ENCODE data around the gene KRTAP4-7.
"Not testable (repeated sequence)": the region's sequence is repeated elsewhere in the genome, so short reads cannot be mapped to it uniquely, and the experiment has no call there.

The KRTAP4-7 gene

DNA sequence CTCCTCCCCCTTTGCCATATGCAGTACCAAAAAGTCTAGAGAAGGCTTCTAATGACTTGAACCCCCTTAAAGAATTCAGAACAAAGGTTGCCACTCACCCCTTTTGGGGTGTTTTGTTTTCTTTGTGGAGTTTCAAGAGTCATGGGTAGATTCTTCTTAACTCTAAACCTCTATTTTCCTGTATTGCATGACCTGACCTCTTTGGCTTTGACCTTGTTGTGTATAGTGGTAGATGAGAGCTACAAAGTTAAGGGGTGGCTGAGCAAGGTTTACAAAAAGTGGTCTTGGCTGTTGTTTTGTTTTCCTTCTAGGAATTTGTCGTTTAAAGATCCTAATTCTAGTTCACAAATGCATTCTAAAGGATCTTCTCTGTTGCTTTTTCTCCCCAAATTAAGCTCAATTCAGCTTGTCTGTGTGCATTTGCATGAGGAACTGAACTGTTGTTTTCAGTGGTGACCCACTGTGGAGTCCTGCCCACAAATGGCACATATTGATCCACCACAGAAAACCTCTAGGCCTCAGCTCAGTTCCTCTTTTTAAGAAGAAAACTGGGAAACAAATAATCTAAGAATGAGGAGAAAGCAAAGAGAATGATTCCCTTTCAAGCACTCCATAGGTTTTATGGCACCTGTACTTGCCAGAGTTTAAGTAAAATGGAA is 24.9 kb downstream of the KRTAP4-7 start:
- DNase-seq (ENCODE audit: low spot score) = not testable (repeated sequence)

DNA sequence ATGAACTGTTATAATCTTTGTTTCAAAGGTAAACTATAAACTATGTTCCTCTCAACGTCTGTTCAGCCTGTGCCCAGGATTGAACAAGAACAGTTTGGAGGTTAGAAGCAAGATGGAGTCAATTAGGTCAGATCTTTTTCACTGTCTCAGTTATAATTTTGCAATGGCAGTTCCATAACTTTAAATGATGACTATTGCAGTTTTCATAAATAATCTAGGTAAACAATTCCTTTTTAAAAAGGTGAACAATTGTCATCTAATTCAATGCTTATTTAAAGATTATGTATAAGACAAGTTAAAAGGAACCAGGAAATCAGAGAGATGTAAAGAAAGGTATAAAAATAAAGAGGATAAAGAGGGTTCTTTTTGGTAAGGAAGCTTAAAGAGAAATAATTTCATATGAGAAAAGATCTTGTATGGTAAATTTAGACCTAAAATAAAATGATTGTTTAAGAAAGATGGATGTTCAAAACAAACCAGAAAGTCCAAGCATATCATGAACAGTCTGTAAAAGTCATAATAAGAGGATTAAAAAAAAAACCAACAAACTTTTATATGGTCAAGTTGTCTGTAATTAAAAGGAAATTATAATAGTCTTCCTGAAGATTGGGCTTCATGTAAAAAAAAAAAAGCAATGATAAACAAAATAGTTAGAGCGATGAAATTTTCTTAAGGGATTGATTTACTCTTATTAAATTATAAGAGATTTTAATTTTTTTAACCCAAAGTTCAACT is 27.4 kb downstream of the KRTAP4-7 start:
- DNase-seq (ENCODE audit: low spot score) = no peak

DNA sequence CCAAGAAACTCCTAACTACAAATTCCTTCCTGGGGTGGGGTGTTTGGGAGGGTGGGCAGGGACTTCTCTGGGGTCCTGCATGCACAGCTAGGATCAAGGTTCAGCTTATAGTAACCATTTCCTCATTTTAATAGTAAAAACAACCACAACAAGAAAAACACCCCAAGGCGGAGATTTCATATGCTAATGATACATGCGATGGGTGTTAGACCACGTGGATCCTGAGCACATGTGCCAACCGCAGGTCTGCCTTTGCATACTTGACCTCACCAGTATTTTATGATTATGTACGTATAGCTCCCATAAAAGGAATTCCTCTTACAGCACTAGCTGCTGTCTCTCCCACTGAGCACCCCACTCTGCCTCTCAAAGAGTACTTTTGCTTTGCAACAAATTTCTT is 32.3 kb downstream of the KRTAP4-7 start:
- no peak for DNase-seq (ENCODE audit: low spot score)

DNA sequence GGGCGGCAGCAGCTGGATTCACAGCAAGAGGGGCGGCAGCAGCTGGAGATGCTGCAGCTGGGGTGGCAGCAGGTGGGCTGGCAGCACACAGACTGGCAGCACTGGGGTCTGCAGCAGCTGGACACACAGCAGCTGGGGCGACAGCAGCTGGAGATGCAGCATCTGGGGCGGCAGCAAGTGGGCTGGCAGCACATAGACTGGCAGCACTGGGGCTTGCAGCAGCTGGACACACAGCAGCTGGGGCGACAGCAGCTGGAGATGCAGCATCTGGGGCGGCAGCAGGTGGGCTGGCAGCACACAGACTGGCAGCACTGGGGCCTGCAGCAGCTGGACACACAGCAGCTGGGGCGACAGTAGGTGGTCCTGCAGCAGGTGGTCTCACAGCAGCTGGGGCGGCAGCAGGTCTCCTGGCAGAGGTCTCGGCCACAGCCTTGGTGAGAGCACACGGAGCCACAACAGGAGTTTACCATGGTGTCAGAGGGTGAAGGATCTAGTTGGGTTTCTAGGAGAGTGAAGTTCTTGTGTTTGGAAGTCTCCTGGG is 34.0 kb downstream of the KRTAP4-7 start, which contains the start of gene KRTAP4-11:
TSS of gene KRTAP4-11 (minus strand) at position 528 of the 541 bp plus-strand sequence. CDS start at position 470, 58 bp downstream.
- not testable (repeated sequence) for DNase-seq (ENCODE audit: low spot score)

DNA sequence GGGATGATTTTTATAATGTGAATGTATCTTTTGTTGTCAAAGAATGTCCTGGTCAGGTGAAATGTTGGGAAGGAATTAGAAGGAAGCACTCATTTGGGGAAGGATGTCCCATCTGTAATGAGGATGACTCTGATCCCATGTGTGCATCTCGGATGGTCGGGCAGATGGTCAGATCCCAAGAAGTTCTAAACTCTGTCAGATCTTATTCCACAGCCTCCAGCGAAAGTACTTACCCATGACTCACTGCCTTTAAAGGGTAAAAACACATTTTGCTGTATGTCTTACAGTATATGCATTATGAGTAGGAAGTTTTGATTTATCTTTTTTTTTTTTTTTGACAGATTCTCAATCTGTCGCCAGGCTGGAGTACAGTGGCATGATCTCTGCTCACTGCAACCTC is 34.8 kb downstream of the KRTAP4-7 start:
- no peak for DNase-seq (ENCODE audit: low spot score)

DNA sequence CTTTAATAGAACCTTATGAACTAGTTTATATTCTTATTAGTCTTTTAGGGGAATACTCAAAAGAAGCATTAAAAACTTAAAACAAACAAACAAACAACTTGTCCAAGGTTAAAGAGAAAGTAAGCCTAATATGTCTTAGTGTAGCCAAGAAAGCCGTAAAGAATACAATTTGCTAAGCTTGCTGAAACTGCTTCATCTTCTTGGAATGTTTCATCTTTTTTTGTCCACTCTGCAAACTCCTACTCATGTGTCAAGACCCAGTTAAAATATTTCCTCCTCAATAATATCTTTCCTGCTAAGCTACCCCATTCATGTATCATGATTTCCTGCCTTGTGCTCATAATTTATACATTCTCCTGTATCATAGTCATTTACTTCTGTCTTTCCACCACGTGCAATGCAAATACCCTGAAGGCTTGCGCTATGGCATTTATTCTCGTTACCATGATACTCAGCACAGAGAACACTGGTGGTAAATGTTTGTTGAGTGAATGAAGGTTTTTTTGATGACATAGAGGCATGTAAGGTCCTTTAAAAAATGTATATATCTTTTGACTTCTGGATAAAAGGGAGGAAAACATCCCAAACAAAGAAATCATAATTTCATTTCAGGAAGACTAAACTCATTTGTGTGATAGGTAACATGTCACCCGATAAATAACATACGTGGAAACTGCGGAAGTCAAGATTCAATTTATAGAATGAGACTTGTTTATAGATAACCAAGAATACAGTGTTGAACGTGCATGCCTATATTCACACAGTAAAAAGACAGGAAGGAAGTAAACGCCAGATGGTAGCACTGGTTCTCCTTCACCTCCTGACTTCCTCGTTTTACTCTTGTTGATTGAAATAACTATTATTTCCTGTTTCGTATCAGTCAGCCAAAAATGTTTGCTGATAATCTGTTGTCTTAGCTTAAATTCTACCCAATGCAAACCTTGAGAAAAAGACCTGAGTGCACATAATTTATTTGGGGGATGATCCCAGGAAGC is 36.0 kb downstream of the KRTAP4-7 start:
- DNase-seq (ENCODE audit: low spot score) = peak; percentile 7

DNA sequence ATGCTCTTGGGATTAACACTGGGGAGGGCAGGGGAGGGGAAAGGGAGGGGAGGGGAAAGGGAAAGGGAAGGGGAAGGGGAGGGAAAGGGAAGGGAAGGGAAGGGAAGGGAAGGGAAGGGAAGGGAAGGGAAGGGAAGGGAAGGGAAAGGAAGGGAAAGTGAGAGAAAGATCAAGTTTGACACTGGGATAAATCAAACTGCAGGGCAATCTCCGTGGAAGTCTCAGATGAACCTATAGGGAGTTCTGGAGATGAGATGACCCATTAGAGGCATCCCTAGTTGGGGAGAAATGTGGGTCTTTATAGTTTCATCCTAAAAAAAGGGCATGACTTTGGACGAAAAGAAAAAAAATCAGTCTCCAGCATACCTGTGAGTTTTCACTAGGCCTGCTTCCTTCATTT is 37.8 kb downstream of the KRTAP4-7 start:
- no peak for DNase-seq (ENCODE audit: low spot score)

DNA sequence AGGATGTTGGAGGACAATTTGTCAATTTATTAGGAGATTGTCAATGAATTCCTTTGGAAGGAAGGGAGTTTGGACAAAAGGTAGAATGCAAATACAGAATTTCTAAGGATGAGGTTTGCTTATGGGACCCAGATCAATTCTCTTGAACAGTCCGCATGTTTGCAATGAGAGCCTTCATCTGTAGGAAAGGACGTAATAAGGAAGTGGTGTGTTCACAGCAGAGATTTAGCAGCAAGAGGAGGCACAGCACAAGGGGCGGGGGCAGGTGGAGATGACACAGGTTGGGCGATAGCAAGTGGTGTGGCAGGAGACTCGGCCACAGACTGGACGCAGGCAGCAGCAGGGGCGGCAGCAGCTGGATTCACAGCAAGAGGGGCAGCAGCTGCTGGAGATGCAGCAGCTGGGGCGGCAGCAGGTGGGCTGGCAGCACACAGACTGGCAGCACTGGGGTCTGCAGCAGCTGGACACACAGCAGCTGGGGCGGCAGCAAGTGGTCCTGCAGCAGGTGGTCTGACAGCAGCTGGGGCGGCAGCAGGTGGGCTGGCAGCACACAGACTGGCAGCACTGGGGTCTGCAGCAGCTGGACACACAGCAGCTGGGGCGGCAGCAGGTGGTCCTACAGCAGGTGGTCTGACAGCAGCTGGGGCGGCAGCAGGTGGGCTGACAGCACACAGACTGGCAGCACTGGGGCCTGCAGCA is 39.5 kb downstream of the KRTAP4-7 start:
- not testable (repeated sequence) for DNase-seq (ENCODE audit: low spot score)

DNA sequence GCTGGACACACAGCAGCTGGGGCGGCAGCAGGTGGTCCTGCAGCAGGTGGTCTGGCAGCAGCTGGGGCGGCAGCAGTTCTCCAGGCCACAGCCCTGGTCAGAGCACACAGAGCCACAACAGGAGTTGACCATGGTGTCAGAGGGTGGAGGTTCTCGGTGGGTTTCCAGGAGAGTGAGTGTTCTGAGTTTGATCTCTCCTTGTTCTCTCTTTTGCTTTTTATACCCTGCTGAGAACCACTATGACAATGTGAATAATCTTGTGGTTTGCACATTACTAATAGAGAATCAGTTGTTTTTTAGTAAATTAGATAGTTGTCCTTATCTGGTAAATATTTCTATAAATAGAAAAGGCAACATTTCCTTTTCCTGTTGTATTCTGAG is 40.0 kb downstream of the KRTAP4-7 start, which contains the start of gene KRTAP4-12:
TSS of gene KRTAP4-12 (minus strand) at position 192 of the 381 bp plus-strand sequence. CDS start at position 132, 60 bp downstream.
- DNase-seq (ENCODE audit: low spot score) = not testable (repeated sequence)

DNA sequence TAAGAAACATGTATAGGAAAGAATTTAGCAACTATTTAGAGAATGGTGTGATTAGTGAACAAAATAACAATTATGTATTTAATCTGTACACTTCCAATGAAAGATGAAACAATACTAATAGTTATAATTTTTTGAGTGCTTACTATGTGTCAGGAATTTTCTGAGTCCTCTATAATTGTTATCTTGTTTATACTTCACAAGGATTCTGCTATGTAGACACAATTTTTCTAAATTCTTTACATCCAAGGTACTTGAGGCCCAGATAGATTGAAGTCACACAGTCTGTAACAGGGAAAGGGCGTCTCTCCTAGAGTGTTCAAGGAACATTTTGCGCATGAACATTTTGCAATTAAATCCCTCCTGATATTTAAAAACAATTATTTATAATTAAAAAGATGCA is 41.1 kb downstream of the KRTAP4-7 start:
- DNase-seq (ENCODE audit: low spot score) = no peak

DNA sequence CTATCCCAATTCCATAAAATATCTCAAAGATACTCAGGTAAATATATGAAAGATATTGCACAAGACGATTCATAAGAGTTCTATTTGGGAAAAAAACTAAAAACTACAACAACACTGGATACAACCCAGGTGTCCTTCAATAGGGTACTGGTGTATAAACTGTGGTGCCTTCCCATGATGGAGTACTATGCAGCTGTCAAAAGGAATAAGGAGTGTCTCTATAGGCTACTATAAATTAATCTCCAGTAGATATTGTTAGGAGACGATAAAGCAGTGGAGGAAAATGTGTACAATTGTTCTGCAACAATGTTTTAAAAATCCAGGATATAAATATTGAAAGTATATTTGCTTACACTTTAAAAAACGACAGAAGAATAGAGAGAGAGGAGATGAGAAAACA is 42.5 kb downstream of the KRTAP4-7 start:
- DNase-seq (ENCODE audit: low spot score) = no peak

DNA sequence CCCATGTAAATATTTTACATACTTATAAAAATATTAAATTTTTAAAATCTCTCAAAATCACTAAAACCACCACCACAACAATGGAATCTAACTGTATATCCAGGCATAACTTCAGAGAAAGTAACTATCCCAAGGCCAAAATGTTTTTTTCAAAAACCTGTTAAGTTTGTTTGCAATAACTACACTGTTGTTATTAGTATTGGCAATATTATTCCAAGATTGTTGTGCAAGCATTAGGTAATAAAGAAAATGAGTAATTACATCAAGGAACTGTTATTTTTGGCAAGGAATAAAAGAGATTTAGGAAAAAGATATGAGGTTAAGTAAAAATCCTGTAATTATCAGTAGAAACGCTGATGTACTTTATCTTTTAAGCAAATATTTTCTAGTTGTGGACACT is 43.4 kb downstream of the KRTAP4-7 start:
- DNase-seq (ENCODE audit: low spot score) = no peak

DNA sequence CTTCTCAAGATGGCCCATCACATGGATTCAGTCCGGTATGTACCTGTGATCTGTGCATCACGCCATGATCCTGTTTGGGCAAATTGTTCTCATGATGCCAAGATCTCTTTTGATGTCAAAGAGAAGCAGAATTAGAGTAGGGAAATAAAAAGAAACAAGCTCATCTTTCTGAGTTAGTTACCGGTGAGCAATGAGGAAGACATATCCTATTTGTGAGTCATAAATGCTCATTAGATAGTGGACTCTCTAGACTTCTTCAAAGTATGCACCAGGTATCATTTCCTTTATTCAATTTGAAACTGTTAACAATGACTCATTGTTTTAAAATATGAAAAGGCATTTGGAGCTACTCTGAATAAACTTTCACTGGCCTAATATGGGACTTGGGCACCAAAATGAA is 48.0 kb downstream of the KRTAP4-7 start:
- DNase-seq (ENCODE audit: low spot score) = no peak

DNA sequence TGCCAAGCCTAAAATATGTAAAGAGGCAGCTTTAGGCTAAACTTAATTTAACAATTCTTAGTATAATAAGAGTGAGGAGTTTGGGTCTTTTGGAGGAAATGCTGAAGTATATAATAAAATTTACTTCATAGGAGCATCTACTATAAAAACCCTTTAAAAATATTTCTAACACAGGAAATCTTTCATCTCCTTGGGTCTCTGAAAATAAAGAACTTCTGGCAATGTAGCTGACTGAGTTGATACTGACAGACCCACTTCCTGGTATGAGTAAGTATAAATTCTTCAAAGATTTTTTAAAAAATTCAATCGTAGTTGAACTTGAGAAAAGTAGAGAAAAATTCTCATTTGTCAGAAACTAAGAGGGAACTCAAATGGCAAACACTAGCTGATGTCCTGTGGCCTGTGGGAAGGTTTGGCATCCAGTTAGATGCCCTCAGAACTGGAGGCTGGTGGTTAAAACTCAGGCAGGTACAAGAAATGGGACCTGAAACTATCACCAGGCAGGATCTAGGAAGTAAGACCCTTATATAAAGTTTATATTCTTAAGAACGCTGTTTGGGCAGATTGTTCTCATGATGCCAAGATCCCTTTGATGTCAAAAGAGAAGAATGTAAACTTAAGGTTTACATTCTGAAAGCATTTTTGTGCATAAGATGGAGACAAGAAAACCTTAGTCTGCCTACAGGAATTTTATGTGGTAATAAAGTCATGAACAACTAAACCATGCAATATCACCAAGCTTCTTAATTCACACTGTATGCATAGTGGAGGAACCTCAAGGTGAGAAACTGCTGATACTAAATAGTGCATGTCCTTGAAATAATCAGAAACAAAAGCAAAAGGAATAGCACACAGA is 50.2 kb downstream of the KRTAP4-7 start:
- no peak for DNase-seq (ENCODE audit: low spot score)

All from CD4-positive, alpha-beta T cell treated with Interleukin-2 at 100 ng/mL for 4 hours (primary cell).